PC-3 (cell line): ENCODE results near the gene EXOC4. TPM values are rescaled to one million over a fixed set of nuclear protein-coding genes. Genes with fewer than 3 reads are reported as not detected.

Source experiments
- ATAC-seq: fragments of 200-7000 bp; cut with Tn5 transposase; 2 replicates; pipeline ENCODE4 v1.9.1; 2020; ENCODE audit warnings: mild to moderate bottlenecking, moderate library complexity
- BruUV-seq: library from RNA; stranded (reverse); fragments of 400-500 nt; replicated peaks from 2 replicates; lab custom pipeline; 2021; lab: Mats Ljungman, UMichigan
- CTCF ChIA-PET: fragments of 300-600 bp; sonication (Branson Sonifier 250); formaldehyde crosslinking; loops from one replicate; lab custom pipeline; 2022; ENCODE audit warnings: antibody characterized with exemption; lab: Charles Lee
- POLR2A ChIA-PET: fragments of 300-600 bp; sonication (Branson Sonifier 250); formaldehyde crosslinking; loops from one replicate; lab custom pipeline; 2022; ENCODE audit warnings: antibody characterized with exemption; ENCODE audit not compliant: unreplicated experiment; lab: Charles Lee
- DNase-seq: peaks from one replicate; pipeline ENCODE4 v3.0.0-alpha.2; 2015
- H2AFZ ChIP-seq: fragments of 300-600 bp; sonication (generic); 2 replicates; pipeline ENCODE4 v1.6.0; 2016; ENCODE audit warnings: antibody characterized with exemption, low read length
- H3F3A ChIP-seq: fragments of 300-600 bp; sonication (generic); one replicate; pipeline ENCODE4 v1.6.0; 2017; ENCODE audit warnings: antibody characterized with exemption, low read length, control low read depth, mild to moderate bottlenecking; ENCODE audit not compliant: unreplicated experiment
- H3K27ac ChIP-seq: fragments of 300-600 bp; sonication (generic); 2 replicates; pipeline ENCODE4 v1.5.1; 2016; ENCODE audit warnings: mild to moderate bottlenecking, low read length
- H3K27me3 ChIP-seq: fragments of 300-600 bp; sonication (generic); 2 replicates; pipeline ENCODE4 v1.6.1; 2016; ENCODE audit warnings: low read length, mixed read lengths
- H3K36me3 ChIP-seq: fragments of 300-600 bp; sonication (generic); 2 replicates; pipeline ENCODE4 v1.6.1; 2016; ENCODE audit warnings: low read depth, mixed run types, low read length, mixed read lengths
- H3K4me1 ChIP-seq: fragments of 300-600 bp; sonication (generic); 2 replicates; pipeline ENCODE4 v1.5.1; 2016; ENCODE audit warnings: low read length; ENCODE audit not compliant: insufficient read depth
- H3K4me2 ChIP-seq: fragments of 300-600 bp; sonication (generic); 2 replicates; pipeline ENCODE4 v1.6.0; 2016; ENCODE audit warnings: low read length
- H3K4me3 ChIP-seq: fragments of 300-600 bp; sonication (generic); 2 replicates; pipeline ENCODE4 v1.5.1; 2016; ENCODE audit warnings: mild to moderate bottlenecking, low read length, mixed read lengths
- H3K79me2 ChIP-seq: fragments of 300-600 bp; sonication (generic); 2 replicates; pipeline ENCODE4 v1.6.1; 2017; ENCODE audit warnings: low read length, mixed read lengths
- H3K9ac ChIP-seq: fragments of 300-600 bp; sonication (generic); 2 replicates; pipeline ENCODE4 v1.6.0; 2016; ENCODE audit warnings: mild to moderate bottlenecking, low read length
- H3K9me2 ChIP-seq: fragments of 300-600 bp; sonication (generic); replicated peaks from 2 replicates; pipeline ENCODE4 v1.6.1; 2016; ENCODE audit warnings: mixed run types, low read length, mixed read lengths
- H3K9me3 ChIP-seq: fragments of 300-600 bp; sonication (generic); 2 replicates; pipeline ENCODE4 v1.6.1; 2016; ENCODE audit warnings: low read length, mixed read lengths
- H4K20me1 ChIP-seq: fragments of 300-600 bp; sonication (generic); 2 replicates; pipeline ENCODE4 v1.6.1; 2016; ENCODE audit warnings: low read length, mixed read lengths
- EZH2 ChIP-seq: fragments of 300-600 bp; sonication (generic); IDR thresholded peaks from one replicate; pipeline ENCODE4 v1.6.1; 2017; ENCODE audit warnings: antibody characterized with exemption, mild to moderate bottlenecking, low read length; ENCODE audit not compliant: unreplicated experiment
- EZH2phosphoT487 ChIP-seq: fragments of 300-600 bp; sonication (generic); IDR thresholded peaks from 2 replicates; pipeline ENCODE4 v1.6.1; 2018; ENCODE audit warnings: mild to moderate bottlenecking, antibody characterized with exemption, low read length, borderline replicate concordance
- intact Hi-C: fragments of 100-400 bp; cut with micrococcal nuclease; formaldehyde crosslinking; loops from 2 replicates; pipeline ENCODE4 v1.9.0; 2023
- total RNA-seq: library from RNA; depleted of rRNA; stranded (reverse); fragments of >200 nt; gene quantifications from 2 replicates; pipeline ENCODE4 v1.2.3, GENCODE V29; 2014
- TF ChIP-seq, protein P1 (sequence below): fragments of 300-600 bp; sonication (generic); conservative IDR thresholded peaks from 2 replicates; pipeline ENCODE4 v1.5.1; 2017; ENCODE audit warnings: antibody characterized with exemption, low read depth, mild to moderate bottlenecking, low read length

The EXOC4 gene
- total RNA-seq, 1 experiment from 2014 or later = 43.5 TPM

DNA sequence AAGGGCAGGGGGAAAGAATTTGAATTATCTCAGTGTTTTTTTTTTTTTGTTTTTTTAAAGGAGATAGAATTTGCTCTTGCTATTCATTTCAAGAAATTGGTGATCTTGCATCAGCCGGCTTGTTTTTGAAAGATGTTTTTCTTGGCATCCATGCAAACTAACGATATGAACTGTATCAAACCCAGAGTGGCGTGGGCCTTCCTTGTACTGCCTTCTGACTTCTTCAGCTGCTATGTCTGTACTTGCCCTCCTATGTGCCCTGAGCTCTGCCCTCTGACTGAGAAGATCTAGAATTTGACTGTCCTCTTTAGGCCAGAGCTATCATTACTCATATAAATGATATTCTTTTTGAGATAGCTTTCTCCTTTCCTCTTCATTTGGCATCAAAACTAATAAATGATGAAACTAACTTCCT lies 183.1 kb downstream of the EXOC4 start:
- no peak overlapping the region for H2AFZ ChIP-seq
- no peaks in the 10 kb centered on the region for H3K36me3 ChIP-seq
- no peaks in the 10 kb centered on the region for H3K27me3 ChIP-seq
- CTCF ChIA-PET = no interaction called here
- H3K4me1 ChIP-seq = no peaks in the 10 kb centered on the region
- no peak overlapping the region for H3K9ac ChIP-seq
- no peak overlapping the region for H3K4me3 ChIP-seq
- BruUV-seq = no TSS peak
- TF ChIP-seq, protein P1, sequence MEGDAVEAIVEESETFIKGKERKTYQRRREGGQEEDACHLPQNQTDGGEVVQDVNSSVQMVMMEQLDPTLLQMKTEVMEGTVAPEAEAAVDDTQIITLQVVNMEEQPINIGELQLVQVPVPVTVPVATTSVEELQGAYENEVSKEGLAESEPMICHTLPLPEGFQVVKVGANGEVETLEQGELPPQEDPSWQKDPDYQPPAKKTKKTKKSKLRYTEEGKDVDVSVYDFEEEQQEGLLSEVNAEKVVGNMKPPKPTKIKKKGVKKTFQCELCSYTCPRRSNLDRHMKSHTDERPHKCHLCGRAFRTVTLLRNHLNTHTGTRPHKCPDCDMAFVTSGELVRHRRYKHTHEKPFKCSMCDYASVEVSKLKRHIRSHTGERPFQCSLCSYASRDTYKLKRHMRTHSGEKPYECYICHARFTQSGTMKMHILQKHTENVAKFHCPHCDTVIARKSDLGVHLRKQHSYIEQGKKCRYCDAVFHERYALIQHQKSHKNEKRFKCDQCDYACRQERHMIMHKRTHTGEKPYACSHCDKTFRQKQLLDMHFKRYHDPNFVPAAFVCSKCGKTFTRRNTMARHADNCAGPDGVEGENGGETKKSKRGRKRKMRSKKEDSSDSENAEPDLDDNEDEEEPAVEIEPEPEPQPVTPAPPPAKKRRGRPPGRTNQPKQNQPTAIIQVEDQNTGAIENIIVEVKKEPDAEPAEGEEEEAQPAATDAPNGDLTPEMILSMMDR = no peak
- TF ChIP-seq EZH2phosphoT487 = no peak
- TF ChIP-seq EZH2 = no peak
- intact Hi-C loops = loop anchor here (10.0 kb wide), 2 partner anchors 309 to 501 kb away; no protein-coding TSS in a partner anchor
- H3K9me3 ChIP-seq = no peaks in the 10 kb centered on the region
- no peak overlapping the region for H3K27ac ChIP-seq
- no peaks in the 10 kb centered on the region for H3K79me2 ChIP-seq
- no peaks in the 10 kb centered on the region for H3F3A ChIP-seq
- DNase-seq = no peak
- POLR2A ChIA-PET = no interaction called here
- H3K9me2 ChIP-seq = no peaks in the 10 kb centered on the region
- no peak for ATAC-seq
- no peaks in the 10 kb centered on the region for H4K20me1 ChIP-seq
- no peak overlapping the region for H3K4me2 ChIP-seq

DNA sequence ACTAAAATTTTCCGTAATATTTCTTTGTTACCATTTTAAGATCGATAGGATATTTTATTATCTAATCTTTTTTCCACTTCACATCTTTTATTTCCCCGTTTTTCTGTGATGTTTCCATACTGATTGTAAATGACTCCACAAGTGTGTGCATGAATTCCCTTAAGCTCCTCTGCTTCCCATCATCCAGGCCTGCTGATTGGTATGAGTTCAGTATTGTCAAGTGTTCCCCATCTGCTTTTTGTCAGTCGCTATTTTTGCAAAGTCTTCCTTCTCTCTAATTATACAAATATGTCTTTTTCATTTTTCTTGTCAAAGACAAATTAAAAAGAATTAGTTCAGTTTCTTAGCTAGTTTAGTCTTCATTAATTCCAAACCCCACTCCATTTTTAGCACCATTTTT lies 184.7 kb downstream of the EXOC4 start:
- CTCF ChIA-PET = no interaction called here
- Histone ChIP-seq H4K20me1 (no peaks in the 10 kb centered on the region), H3F3A (no peaks in the 10 kb centered on the region), H3K79me2 (no peaks in the 10 kb centered on the region), H3K4me2 (no peak overlapping the region), H3K9me3 (no peaks in the 10 kb centered on the region), H3K4me3 (no peak overlapping the region), H3K9ac (no peak overlapping the region), H2AFZ (no peak overlapping the region), H3K27ac (no peak overlapping the region), H3K4me1 (no peaks in the 10 kb centered on the region), H3K27me3 (no peaks in the 10 kb centered on the region), H3K9me2 (no peaks in the 10 kb centered on the region), H3K36me3 (no peaks in the 10 kb centered on the region)
- POLR2A ChIA-PET = no interaction called here
- TF ChIP-seq EZH2 = no peak
- no peak for TF ChIP-seq EZH2phosphoT487
- TF ChIP-seq, protein P1 = no peak
- ATAC-seq (no peak), DNase-seq (no peak)
- no TSS peak for BruUV-seq
- intact Hi-C loops = loop anchor here (10.0 kb wide), 2 partner anchors 307 to 503 kb away; no protein-coding TSS in a partner anchor

DNA sequence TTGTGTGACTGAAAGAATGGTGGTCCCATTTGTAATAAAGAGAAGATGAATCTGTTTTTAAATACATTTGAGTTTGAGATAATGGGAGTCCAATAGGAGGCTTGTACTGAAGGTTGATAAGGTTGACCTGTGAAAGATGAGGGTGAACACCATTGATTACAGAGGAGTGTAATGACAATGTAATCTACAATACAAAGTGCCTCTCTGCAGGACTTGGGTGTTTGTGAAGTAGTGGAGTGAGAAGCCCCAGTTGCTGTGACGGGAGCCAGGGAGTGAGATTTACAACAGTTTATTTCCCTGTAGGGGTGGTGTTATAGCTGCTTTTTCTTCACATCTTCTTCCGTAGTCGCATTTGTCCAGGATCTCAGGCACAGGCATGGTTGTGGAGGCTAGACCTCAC lies 189.9 kb downstream of the EXOC4 start:
- Histone ChIP-seq H3K27me3 (no peaks in the 10 kb centered on the region), H3K9ac (no peak overlapping the region), H4K20me1 (no peaks in the 10 kb centered on the region), H3F3A (no peaks in the 10 kb centered on the region), H3K27ac (no peak overlapping the region), H3K9me2 (no peaks in the 10 kb centered on the region), H3K79me2 (no peaks in the 10 kb centered on the region), H3K4me3 (no peak overlapping the region), H3K36me3 (no peaks in the 10 kb centered on the region), H2AFZ (no peak overlapping the region), H3K4me2 (no peak overlapping the region), H3K9me3 (no peaks in the 10 kb centered on the region), H3K4me1 (no peaks in the 10 kb centered on the region)
- DNase-seq = no peak
- intact Hi-C loops = no loop called here
- TF ChIP-seq, protein P1 = no peak
- TF ChIP-seq EZH2 (no peak), EZH2phosphoT487 (no peak)
- no peak for ATAC-seq
- CTCF ChIA-PET = no interaction called here
- POLR2A ChIA-PET = no interaction called here
- no TSS peak for BruUV-seq
